Measurements from ENCODE around the gene GRB2.

- TF ChIP-seq CTCF (IDR thresholded peaks at IDR 0.05 in 2 of 3, conservative IDR thresholded peaks at IDR 0.05 in 1 of 3; ENCODE audit: control insufficient read depth in 2 of 3, extremely low read depth in 1 of 3, insufficient read depth in 1 of 3, low read depth in 3 of 3, low read length in 3 of 3) (no peak), SKIL (IDR thresholded peaks at IDR 0.05; ENCODE audit: low read depth, poor library complexity, severe bottlenecking) (no peak), RELB (IDR thresholded peaks at IDR 0.05; ENCODE audit: low read depth) (no peak), BCLAF1 (IDR thresholded peaks at IDR 0.05) (no peak), LARP7 (IDR thresholded peaks at IDR 0.05) (no peak), RBBP5 (conservative IDR thresholded peaks at IDR 0.05) (no peak), HDAC6 (IDR thresholded peaks at IDR 0.05; ENCODE audit: unreplicated experiment) (no peak), GABPA (IDR thresholded peaks at IDR 0.05; ENCODE audit: low read depth) (no peak), ZNF24 (IDR thresholded peaks at IDR 0.05) (no peak), E2F4 (IDR thresholded peaks at IDR 0.05; ENCODE audit: low read depth, low read length) (no peak), NR2C2 (IDR thresholded peaks at IDR 0.05; ENCODE audit: borderline replicate concordance, control insufficient read depth, insufficient read length, low read depth) (no peak)
Measured at GRCh38 chr17:75366432-75366831, 39.0 kb downstream of the GRB2 start.

All from GM12878 (cell line).